Endometrial microvascular endothelial cells (primary cell): ENCODE results near the gene RFX1. TPM values are rescaled to one million over a fixed set of nuclear protein-coding genes. Genes with fewer than 3 reads are reported as not detected.
"Not testable (repeated sequence)": the region's sequence is repeated elsewhere in the genome, so short reads cannot be mapped to it uniquely, and the experiment has no call there.

ENCODE experiments used
- in situ Hi-C: cut with HindIII; loops from 2 replicates; pipeline ENCODE4 v1.10.0; 2017; ENCODE audit warnings: low sequenced_read_pairs, low pct_unique_long_range_greater_than_20kb; ENCODE audit errors: inconsistent ontology term
- total RNA-seq: library from RNA; depleted of rRNA; stranded (reverse); fragments of >200 nt; gene quantifications from one replicate; pipeline ENCODE4 v1.2.3, GENCODE V29; 2015; ENCODE audit errors: inconsistent ontology term

RFX1 gene
- 4.6 TPM for total RNA-seq

- in situ Hi-C loops: no loop called here
Observed at GRCh38 chr19:14006085-14006765, at the start of gene RFX1. Gene RFX1, minus strand, starts transcription at chr19:14006320. Its CDS starts 12,477 bp downstream, at chr19:13993843.

GRCh38 chr19:14055396-14055795, 49.3 kb upstream of the RFX1 start:
- in situ Hi-C loops: no loop called here

- in situ Hi-C loops: no loop called here
Observed at GRCh38 chr19:14054721-14055120, 48.6 kb upstream of the RFX1 start.

GRCh38 chr19:14054099-14054498, 48.0 kb upstream of the RFX1 start:
- in situ Hi-C loops: no loop called here

GRCh38 chr19:14053500-14053899, 47.4 kb upstream of the RFX1 start:
- in situ Hi-C loops: no loop called here

GRCh38 chr19:14053032-14053431, 46.9 kb upstream of the RFX1 start:
- in situ Hi-C loops: no loop called here

GRCh38 chr19:14052470-14052869, 46.4 kb upstream of the RFX1 start:
- in situ Hi-C loops: no loop called here

- in situ Hi-C loops: no loop called here
Observed at GRCh38 chr19:14051980-14052379, 45.9 kb upstream of the RFX1 start.

GRCh38 chr19:14050961-14051360, 44.8 kb upstream of the RFX1 start:
- in situ Hi-C loops: not testable (repeated sequence)

GRCh38 chr19:14050512-14050911, 44.4 kb upstream of the RFX1 start:
- in situ Hi-C loops: no loop called here

- in situ Hi-C loops: no loop called here
Observed at GRCh38 chr19:14048443-14049153, 42.5 kb upstream of the RFX1 start.

- in situ Hi-C loops: not testable (repeated sequence)
Observed at GRCh38 chr19:14047866-14048265, 41.7 kb upstream of the RFX1 start.

GRCh38 chr19:14042659-14043608, 36.8 kb upstream of the RFX1 start:
- in situ Hi-C loops: not testable (repeated sequence)

- in situ Hi-C loops: no loop called here
Observed at GRCh38 chr19:14039181-14039580, 33.1 kb upstream of the RFX1 start.

- in situ Hi-C loops: no loop called here
Observed at GRCh38 chr19:14035706-14036105, 29.6 kb upstream of the RFX1 start.

- in situ Hi-C loops: not testable (repeated sequence)
Observed at GRCh38 chr19:14035159-14035558, 29.0 kb upstream of the RFX1 start.

- in situ Hi-C loops: no loop called here
Observed at GRCh38 chr19:14033946-14034345, 27.8 kb upstream of the RFX1 start.

- in situ Hi-C loops: no loop called here
Observed at GRCh38 chr19:14031719-14032480, 25.8 kb upstream of the RFX1 start, which contains the start of gene IL27RA. Gene IL27RA, plus strand, starts transcription at chr19:14031762. Its CDS starts 111 bp downstream, at chr19:14031873.
